GM04503 (cell line): ENCODE data around the gene PSORS1C1.
A peak's percentile ranks its signal among the peaks of the same experiment; 100 is the strongest.
"Not testable (repeated sequence)": the region's sequence is repeated elsewhere in the genome, so short reads cannot be mapped to it uniquely, and the experiment has no call there.

Source experiments
- DNase-seq: peaks from one replicate; pipeline ENCODE4 v3.0.0-alpha.2; 2012; ENCODE audit warnings: low read depth

PSORS1C1 gene

DNA sequence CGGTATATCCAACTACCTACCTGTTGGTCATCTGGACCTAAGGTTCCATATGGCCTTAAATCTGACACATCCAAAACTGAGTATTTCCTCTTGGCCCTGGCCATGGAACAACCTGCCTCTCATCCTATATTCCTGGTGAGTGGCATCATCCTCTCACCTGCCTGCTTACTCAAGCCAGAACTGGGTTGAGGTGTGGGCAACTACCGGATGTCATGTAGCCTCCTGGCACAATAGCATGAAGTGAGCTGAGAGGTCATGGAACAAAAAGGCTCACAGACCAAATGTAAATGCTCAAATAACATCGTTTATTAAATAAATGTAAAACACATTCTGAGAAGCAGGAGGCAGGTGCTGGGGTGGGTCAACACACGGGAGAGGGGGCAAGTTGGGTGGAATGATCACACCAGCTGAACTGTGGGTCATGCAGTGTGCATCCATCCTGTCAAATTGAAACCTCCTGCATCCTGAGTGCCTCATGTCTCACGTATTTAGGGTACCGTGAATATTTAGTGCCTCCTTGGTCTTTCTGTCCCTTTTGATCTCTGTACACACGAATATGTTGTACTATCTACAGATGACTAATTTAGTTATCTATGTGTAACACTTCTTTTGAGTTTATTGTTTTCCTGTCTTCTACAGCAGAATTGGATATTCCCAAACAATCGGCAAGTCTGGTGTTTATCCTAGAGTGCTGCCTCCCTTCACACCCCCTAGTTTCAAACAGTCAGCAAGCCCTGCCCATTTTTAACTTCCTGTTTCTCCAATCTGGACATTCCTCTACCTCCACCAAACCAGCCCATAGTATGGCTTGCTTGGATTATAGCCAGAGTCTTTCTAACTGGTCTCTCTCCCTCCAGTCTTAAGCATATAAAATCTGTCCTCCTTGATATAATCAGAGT, 63.8 kb downstream of the PSORS1C1 start:
- no peak for DNase-seq

GRCh38 chr6:31179042-31179386, 64.4 kb downstream of the PSORS1C1 start:
- DNase-seq: no peak

- no peak for DNase-seq
These were observed 65.3 kb downstream of the PSORS1C1 start for GRCh38 chr6:31179896-31180295.

DNA sequence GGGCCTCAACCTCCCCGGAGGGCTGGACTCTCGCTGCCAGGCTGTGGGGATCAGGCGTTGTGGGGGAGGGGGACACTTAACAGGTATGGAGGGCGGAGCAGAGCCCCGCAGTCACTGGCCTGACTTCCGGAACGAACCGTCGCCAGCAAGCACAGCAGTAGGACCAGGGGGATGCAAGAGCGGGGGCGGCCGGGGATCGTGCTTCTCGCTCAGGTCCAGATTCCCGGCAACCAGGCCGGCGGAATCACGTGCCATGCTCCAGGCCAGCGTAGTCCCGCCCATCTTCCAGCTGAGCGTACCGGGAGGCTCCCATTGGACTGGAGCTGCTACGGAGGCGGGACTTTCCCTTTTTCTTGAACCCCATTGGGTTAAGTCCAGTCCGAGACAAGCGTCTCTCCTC, 65.9 kb downstream of the PSORS1C1 start:
- DNase-seq: peak; percentile 28

- not testable (repeated sequence) for DNase-seq
These were observed 68.7 kb downstream of the PSORS1C1 start for GRCh38 chr6:31183287-31183686.

DNA sequence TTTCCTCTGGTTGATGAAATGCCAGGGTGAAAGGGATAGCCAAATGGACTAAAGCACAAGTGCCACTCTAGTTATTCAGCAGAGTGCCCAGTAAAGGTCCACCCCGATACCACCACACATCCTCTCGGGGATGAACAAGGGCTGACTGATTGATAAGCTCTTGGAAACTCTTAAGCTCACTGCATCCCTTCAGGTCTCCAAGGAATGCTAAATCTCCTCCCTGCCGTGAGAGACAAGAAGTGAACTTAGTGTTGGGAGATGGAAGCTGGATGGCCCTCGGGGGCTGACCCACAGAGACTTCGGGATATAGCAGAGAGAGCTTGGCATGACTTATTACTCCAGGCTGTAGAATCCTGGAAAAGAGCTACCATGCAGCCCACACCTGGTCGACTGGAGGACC, 69.3 kb downstream of the PSORS1C1 start:
- not testable (repeated sequence) for DNase-seq

GRCh38 chr6:31185695-31186051, 71.1 kb downstream of the PSORS1C1 start:
- DNase-seq: not testable (repeated sequence)

- no peak for DNase-seq
These were observed 71.6 kb downstream of the PSORS1C1 start for GRCh38 chr6:31186052-31186734.

DNA sequence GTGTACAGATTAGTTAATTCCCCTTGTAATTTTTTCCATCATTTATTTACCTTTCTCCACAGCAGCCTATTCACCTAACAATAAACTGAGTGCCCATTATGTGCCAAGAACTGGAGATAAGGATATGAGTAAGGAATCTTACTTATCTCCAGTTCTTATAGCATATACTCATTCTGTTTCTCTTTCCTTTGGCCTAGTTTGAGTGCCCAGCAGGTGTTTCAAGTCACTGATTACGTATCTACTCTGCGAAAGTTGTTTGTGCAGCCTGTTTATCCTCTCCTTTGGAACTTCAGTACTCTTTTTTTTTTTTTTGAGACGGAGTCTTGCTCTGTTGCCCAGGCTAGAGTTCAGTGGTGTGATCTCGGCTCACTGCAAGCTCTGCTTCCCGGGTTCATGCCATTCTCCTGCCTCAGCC, 73.2 kb downstream of the PSORS1C1 start:
- no peak for DNase-seq

DNA sequence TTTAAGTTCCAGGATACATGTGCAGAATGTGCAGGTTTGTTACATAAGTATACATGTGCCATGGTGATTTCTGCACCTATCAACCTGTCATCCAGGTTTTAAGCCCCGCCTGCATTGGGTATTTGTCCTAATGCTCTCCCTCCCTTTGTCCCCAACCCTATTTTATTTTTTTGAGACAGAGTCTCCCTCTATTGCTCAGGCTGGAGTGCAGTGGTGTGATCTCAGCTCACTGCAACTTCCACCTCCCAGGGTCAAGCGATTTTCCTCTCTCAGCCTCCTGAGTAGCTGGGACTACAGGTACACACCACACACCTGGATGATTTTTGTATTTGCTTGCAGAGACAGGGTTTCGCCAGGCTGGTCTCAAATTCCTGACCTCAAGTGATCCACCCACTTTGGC, 74.6 kb downstream of the PSORS1C1 start:
- DNase-seq: not testable (repeated sequence)
